Esophagus squamous epithelium (tissue), 5 donors: ENCODE measurements around the gene IQGAP2. TPM values are rescaled to one million over a fixed set of nuclear protein-coding genes. Genes with fewer than 3 reads are reported as not detected.
"Not testable (repeated sequence)": the region's sequence is repeated elsewhere in the genome, so short reads cannot be mapped to it uniquely, and the experiment has no call there.

Source experiments
- DNase-seq: peaks from one replicate; lab custom pipeline; 2025; lab: John Stamatoyannopoulos, UW
- H3K27ac ChIP-seq, 4 donors: fragments of 200-600 bp; sonication (generic); one replicate each; pipeline ENCODE4 v1.5.1; 2016 to 2019; ENCODE audit warnings: mild to moderate bottlenecking in 1 of 4
- H3K27me3 ChIP-seq, 4 donors: fragments of 200-600 bp; sonication (generic); 1 replicate in 3 of 4; 2 replicates in 1 of 4; pipeline versions ENCODE4 v1.5.1 to v1.6.0; 2017 to 2021; ENCODE audit warnings: antibody characterized with exemption in 1 of 4
- H3K36me3 ChIP-seq, 3 donors: fragments of 200-600 bp; sonication (generic); one replicate each; pipeline ENCODE4 v1.5.1; 2016 to 2019
- H3K4me1 ChIP-seq, 3 donors: fragments of 200-600 bp; sonication (generic); one replicate each; pipeline ENCODE4 v1.5.1; 2017 to 2019
- H3K4me3 ChIP-seq, 4 donors: fragments of 200-600 bp; sonication (generic); 1 replicate in 3 of 4; 2 replicates in 1 of 4; pipeline ENCODE4 v1.5.1; 2016 to 2019; ENCODE audit warnings: mild to moderate bottlenecking in 2 of 4, moderate library complexity in 1 of 4
- H3K9me3 ChIP-seq, 3 donors: fragments of 200-600 bp; sonication (generic); one replicate each; pipeline ENCODE4 v1.5.1; 2016 to 2019
- POLR2A ChIP-seq, 4 donors: fragments of 450-650 bp; IDR thresholded peaks; one replicate each; pipeline ENCODE4 v1.6.1; 2017; ENCODE audit warnings: antibody characterized with exemption in 4 of 4, mild to moderate bottlenecking in 4 of 4, moderate library complexity in 3 of 4
- WGBS, 2 donors: methylation state at CpG; one replicate each; pipeline ENCODE4 v1.1.5; 2018; 5-methylcytosine and 5-hydroxymethylcytosine counted together
- intact Hi-C: fragments of 100-400 bp; cut with DNase I; formaldehyde crosslinking; loops from one replicate; pipeline ENCODE4 v1.15.0; 2022
- total RNA-seq, 4 donors: library from RNA; depleted of rRNA; stranded (reverse); fragments of >200 nt; gene quantifications; one replicate each; pipeline ENCODE4 v1.1.0, GENCODE V29; 2016
- TF ChIP-seq, protein P1 (sequence below), 6 experiments: fragments of 450-650 bp in 4 of 6; fragments of 200-600 bp in 2 of 6; sonication (generic) in 2 of 6; IDR thresholded peaks; one replicate each; pipeline ENCODE4 v1.5.1; 2016 to 2019; ENCODE audit warnings: antibody characterized with exemption in 6 of 6, mild to moderate bottlenecking in 4 of 6, moderate library complexity in 4 of 6
- donor health status: DM: yes; HTN: yes; CAD: no.

The IQGAP2 gene
- total RNA-seq, 4 donors from 2014 or later, result 3.0 to 16.6 (median 5.9) TPM

DNA sequence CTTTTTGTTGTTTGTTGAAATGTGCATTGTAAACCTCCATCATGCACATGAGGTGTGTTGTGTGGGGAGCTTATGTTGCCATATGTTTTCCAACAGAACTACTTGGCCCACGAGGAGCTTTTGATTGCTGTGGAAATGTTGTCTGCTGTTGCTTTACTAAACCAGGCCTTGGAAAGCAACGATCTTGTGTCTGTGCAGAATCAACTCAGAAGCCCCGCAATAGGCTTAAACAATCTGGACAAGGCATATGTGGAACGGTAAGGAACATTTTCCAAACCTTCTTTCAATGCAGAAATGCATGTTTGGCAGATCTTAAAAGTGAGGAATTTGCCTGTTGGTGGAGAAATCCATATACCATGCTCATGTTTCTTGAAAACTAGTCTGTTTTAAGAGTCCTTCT is 197.6 kb downstream of the IQGAP2 start:
- no peak overlapping the region for H3K27ac ChIP-seq
- intact Hi-C loops, result loop anchor here (5.0 kb wide), 1 partner anchor 177 kb away; no protein-coding TSS in a partner anchor
- H3K9me3 ChIP-seq, result no peaks in the 10 kb centered on the region
- peaks cover 0 to 4% (median 0%) of the 10 kb centered on the region in 3 donors for H3K36me3 ChIP-seq
- WGBS, 2 donors, result 68 to 73% methylated on average over 4 of the region's 4 CpGs
- peaks cover 0 to 29% (median 0%) of the 10 kb centered on the region in 3 donors for H3K4me1 ChIP-seq
- no peak for DNase-seq
- H3K4me3 ChIP-seq, result no peak overlapping the region
- no peaks in the 10 kb centered on the region for H3K27me3 ChIP-seq
- no peak for TF ChIP-seq POLR2A (IDR thresholded peaks at IDR 0.05)
- TF ChIP-seq, protein P1, sequence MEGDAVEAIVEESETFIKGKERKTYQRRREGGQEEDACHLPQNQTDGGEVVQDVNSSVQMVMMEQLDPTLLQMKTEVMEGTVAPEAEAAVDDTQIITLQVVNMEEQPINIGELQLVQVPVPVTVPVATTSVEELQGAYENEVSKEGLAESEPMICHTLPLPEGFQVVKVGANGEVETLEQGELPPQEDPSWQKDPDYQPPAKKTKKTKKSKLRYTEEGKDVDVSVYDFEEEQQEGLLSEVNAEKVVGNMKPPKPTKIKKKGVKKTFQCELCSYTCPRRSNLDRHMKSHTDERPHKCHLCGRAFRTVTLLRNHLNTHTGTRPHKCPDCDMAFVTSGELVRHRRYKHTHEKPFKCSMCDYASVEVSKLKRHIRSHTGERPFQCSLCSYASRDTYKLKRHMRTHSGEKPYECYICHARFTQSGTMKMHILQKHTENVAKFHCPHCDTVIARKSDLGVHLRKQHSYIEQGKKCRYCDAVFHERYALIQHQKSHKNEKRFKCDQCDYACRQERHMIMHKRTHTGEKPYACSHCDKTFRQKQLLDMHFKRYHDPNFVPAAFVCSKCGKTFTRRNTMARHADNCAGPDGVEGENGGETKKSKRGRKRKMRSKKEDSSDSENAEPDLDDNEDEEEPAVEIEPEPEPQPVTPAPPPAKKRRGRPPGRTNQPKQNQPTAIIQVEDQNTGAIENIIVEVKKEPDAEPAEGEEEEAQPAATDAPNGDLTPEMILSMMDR (IDR thresholded peaks at IDR 0.05), result no peak

DNA sequence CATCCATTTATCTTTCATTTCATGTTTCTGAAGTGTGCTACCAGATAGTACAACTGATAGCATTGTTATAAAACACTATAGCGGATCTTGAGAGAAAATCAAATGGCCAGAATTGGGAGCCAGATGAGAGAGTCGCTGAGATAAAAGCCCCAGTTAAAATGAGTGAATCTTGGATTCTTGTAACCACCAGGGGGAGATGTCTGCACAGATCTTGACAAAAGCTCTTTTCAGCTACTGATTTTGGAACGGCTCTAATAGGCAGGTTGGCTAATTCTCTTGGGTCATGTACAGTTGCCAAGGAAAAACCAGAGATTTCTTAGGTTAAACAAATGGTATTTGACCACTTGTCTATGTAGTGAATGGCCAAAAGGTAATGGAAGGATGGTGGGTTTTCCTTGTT is 198.4 kb downstream of the IQGAP2 start:
- WGBS, 2 donors, result 12 to 23% methylated on average over 3 of the region's 3 CpGs
- no peak for DNase-seq
- Histone ChIP-seq H3K9me3 (no peaks in the 10 kb centered on the region), H3K27me3 (no peaks in the 10 kb centered on the region), H3K27ac (no peak overlapping the region), H3K4me1 (peaks cover 0 to 29% (median 0%) of the 10 kb centered on the region in 3 donors), H3K36me3 (peaks cover 0 to 4% (median 0%) of the 10 kb centered on the region in 3 donors), H3K4me3 (no peak overlapping the region)
- intact Hi-C loops, result loop anchor here (5.0 kb wide), 1 partner anchor 176 kb away; no protein-coding TSS in a partner anchor
- TF ChIP-seq, protein P1 (IDR thresholded peaks at IDR 0.05), result peak; percentile 58 to 79 (median 72)
- no peak for TF ChIP-seq POLR2A (IDR thresholded peaks at IDR 0.05)

DNA sequence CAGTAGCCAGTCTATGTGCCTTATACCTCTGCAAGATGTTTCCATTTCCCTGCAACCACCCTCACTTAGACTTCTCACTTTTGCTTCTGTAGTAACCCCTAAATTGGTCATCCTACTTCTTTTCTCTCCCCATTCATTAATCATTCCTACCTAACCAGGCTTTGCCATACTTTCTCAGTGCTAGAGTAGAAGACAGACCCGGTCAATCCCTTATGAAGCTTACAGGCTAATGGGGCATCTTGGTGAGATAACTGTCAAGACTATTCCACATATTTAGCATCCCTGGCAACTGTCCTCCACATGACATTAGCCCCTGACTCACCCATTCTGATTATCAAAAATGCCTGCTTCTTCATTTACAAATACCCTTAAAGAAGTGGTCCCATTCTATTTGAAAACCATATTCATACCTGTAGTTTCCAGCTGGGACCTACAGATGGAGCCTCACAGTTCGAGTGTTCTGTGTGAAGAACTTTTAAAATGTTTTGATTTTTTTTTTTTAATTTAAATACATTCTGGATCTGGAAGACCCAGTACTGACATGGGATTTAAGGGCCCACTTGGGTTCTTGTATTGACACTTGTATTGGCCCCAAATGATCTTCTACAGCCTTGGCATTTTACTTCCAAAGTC is 199.1 kb downstream of the IQGAP2 start:
- TF ChIP-seq, protein P1 (IDR thresholded peaks at IDR 0.05), result no peak
- TF ChIP-seq POLR2A (IDR thresholded peaks at IDR 0.05), result no peak
- Histone ChIP-seq H3K27ac (no peak overlapping the region), H3K27me3 (no peaks in the 10 kb centered on the region), H3K4me3 (no peak overlapping the region), H3K36me3 (peaks cover 0 to 3% (median 0%) of the 10 kb centered on the region in 3 donors), H3K4me1 (peaks cover 0 to 29% (median 0%) of the 10 kb centered on the region in 3 donors), H3K9me3 (no peaks in the 10 kb centered on the region)
- intact Hi-C loops, result loop anchor here (5.0 kb wide), 1 partner anchor 175 kb away; no protein-coding TSS in a partner anchor
- no peak for DNase-seq
- 82 to 88% methylated on average over 2 of the region's 2 CpGs for WGBS, 2 donors

DNA sequence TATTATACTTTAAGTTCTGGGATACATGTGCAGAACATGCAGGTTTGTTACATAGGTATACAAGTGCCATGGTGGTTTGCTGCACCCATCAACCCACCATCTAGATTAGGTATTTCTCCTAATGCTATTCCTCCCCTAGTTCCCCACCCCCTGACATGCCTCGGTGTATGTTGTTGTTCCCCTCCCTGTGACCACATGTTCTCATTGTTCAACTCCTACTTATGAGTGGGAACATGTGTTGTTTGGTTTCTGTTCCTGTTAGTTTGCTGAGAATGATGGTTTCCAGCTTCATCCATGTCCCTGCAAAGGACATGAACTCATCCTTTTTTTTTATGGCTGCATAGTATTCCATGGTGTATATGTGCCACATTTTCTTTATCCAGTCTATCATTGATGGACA is 200.9 kb downstream of the IQGAP2 start:
- H3K9me3 ChIP-seq, H3K36me3 ChIP-seq, H3K27me3 ChIP-seq, H3K27ac ChIP-seq, H3K4me3 ChIP-seq, DNase-seq: not testable (repeated sequence)
- WGBS, 2 donors, result 59 to 80% methylated on average over 1 of the region's 1 CpG
- intact Hi-C loops, result loop anchor here (5.0 kb wide), 1 partner anchor 173 kb away; no protein-coding TSS in a partner anchor
- peaks cover 0 to 29% (median 0%) of the 10 kb centered on the region in 3 donors for H3K4me1 ChIP-seq

DNA sequence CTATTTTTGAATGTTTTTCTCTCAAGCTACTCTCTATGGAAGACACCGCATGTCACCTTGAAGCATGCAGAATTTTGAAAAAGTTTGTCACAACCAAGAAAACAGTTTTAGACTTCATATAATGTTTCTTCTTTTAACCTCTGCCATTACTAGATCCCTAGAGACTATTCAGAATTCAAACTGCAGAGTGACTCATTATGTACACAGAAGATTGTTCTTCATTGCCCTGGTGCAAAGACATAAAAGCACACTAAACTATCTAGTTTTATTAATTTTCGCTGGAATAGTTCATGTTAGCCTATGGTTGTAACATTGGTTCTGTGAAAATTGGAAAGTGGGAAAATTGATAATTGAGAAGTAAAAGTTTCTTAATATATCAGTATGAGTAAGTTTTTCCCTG is 201.8 kb downstream of the IQGAP2 start:
- H3K27ac ChIP-seq, result no peak overlapping the region
- H3K4me3 ChIP-seq, result no peak overlapping the region
- no peaks in the 10 kb centered on the region for H3K9me3 ChIP-seq
- intact Hi-C loops, result loop anchor here (5.0 kb wide), 1 partner anchor 172 kb away; no protein-coding TSS in a partner anchor
- WGBS, 2 donors, result 56 to 63% methylated on average over 2 of the region's 2 CpGs
- no peaks in the 10 kb centered on the region for H3K36me3 ChIP-seq
- DNase-seq, result no peak
- no peak for TF ChIP-seq POLR2A (IDR thresholded peaks at IDR 0.05)
- TF ChIP-seq, protein P1 (IDR thresholded peaks at IDR 0.05), result no peak
- peaks cover 0 to 29% (median 0%) of the 10 kb centered on the region in 3 donors for H3K4me1 ChIP-seq
- H3K27me3 ChIP-seq, result no peaks in the 10 kb centered on the region
